ENCODE data around the gene GPC5.

The GPC5 gene

DNA sequence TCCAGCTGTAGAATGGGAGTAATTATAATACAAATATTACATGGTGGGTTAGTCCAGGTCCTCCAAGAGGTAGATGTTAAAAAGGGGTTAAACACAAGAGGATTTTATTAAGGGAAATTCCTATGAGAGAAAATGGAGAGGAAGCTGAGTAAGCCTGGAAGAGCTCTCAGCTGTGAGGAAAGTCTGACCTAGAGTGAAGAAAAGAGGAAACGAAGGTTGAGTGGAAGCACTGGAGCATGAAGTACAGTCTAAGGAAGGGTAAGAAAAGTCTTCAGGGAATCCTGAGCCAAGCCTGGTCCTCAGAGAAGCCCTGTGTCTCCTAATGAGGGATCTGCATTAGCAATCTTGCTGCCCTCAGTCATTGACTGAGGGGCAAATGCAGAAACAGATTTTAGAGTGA is 506.2 kb downstream of the GPC5 start:
- Histone ChIP-seq H3K4me2 (ENCODE audit: low read length, poor library complexity, severe bottlenecking) (no peak overlapping the region), H3K27ac (ENCODE audit: low read length, poor library complexity, severe bottlenecking) (peak overlapping the region; percentile 30), H3K27me3 (ENCODE audit: control insufficient read depth in 1 of 2, insufficient read depth in 1 of 2, low read length in 2 of 2) (no peaks in the 10 kb centered on the region), H3K9ac (ENCODE audit: low read length) (no peak overlapping the region), H3K79me1 (replicated peaks; ENCODE audit: low read length, poor library complexity, severe bottlenecking) (no peaks in the 10 kb centered on the region), H4K91ac (ENCODE audit: low read length) (no peak overlapping the region), H3K4me3 (ENCODE audit: insufficient read depth in 1 of 2, low read depth in 1 of 2, low read length in 2 of 2) (no peak overlapping the region), H2BK120ac (ENCODE audit: low read depth, low read length) (no peak overlapping the region), H3K4ac (ENCODE audit: low read depth in 1 of 2, low read length in 2 of 2) (no peak overlapping the region), H3K36me3 (ENCODE audit: control insufficient read depth in 1 of 2, insufficient read depth in 2 of 2, low read depth in 1 of 2, low read length in 2 of 2) (no peaks in the 10 kb centered on the region), H3K4me1 (ENCODE audit: control insufficient read depth, insufficient read depth, low read depth, low read length) (no peaks in the 10 kb centered on the region), H3K14ac (ENCODE audit: low read length in 2 of 2) (no peak overlapping the region), H2BK5ac (ENCODE audit: low read depth, low read length, poor library complexity, severe bottlenecking) (no peak overlapping the region), H3K23ac (ENCODE audit: low read length in 2 of 2) (no peak overlapping the region), H2BK15ac (ENCODE audit: low read depth, poor library complexity, severe bottlenecking) (no peak overlapping the region), H2AK5ac (ENCODE audit: low read length, severe bottlenecking) (no peak overlapping the region), H2BK12ac (ENCODE audit: low read length in 2 of 2) (no peak overlapping the region), H3K18ac (ENCODE audit: low read depth in 1 of 2, low read length in 2 of 2) (no peak overlapping the region), H2AFZ (ENCODE audit: low read depth, low read length) (no peak overlapping the region), H4K8ac (ENCODE audit: low read length) (no peak overlapping the region), H3K9me3 (ENCODE audit: control insufficient read depth, low read length) (no peaks in the 10 kb centered on the region)
- peak; percentile 41 for DNase-seq
- WGBS = 22% methylated on average over 1 of the region's 1 CpG

DNA sequence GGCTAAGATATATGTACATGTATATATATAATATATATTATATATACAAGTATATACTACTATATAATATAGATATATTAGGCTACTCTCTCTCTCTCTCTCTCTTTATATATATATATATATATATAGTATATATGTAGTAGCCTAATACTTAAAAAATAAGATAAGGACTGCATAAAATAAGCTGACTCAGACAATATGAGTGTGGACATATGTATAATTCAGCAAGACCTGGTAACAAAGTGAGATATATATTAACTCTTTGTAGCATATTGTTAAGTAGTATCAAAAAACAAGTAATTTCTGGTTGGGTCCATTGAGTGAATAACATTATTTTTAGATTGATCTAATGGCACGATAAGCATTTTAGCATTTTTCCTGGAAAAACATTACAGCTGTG is 509.0 kb downstream of the GPC5 start:
- no peak overlapping the region for H3K18ac ChIP-seq (ENCODE audit: low read depth in 1 of 2, low read length in 2 of 2)
- no peak overlapping the region for H2BK15ac ChIP-seq (ENCODE audit: low read depth, poor library complexity, severe bottlenecking)
- H3K14ac ChIP-seq (ENCODE audit: low read length in 2 of 2) = no peak overlapping the region
- WGBS = 100% methylated on average over 1 of the region's 1 CpG
- no peak overlapping the region for H3K9ac ChIP-seq (ENCODE audit: low read length)
- no peaks in the 10 kb centered on the region for H3K79me1 ChIP-seq (replicated peaks; ENCODE audit: low read length, poor library complexity, severe bottlenecking)
- H3K9me3 ChIP-seq (ENCODE audit: control insufficient read depth, low read length) = no peaks in the 10 kb centered on the region
- no peak for DNase-seq
- no peak overlapping the region for H3K4me3 ChIP-seq (ENCODE audit: insufficient read depth in 1 of 2, low read depth in 1 of 2, low read length in 2 of 2)
- H3K4ac ChIP-seq (ENCODE audit: low read depth in 1 of 2, low read length in 2 of 2) = no peak overlapping the region
- no peaks in the 10 kb centered on the region for H3K4me1 ChIP-seq (ENCODE audit: control insufficient read depth, insufficient read depth, low read depth, low read length)
- H3K23ac ChIP-seq (ENCODE audit: low read length in 2 of 2) = no peak overlapping the region
- no peak overlapping the region for H2BK5ac ChIP-seq (ENCODE audit: low read depth, low read length, poor library complexity, severe bottlenecking)
- H4K8ac ChIP-seq (ENCODE audit: low read length) = no peak overlapping the region
- H3K27me3 ChIP-seq (ENCODE audit: control insufficient read depth in 1 of 2, insufficient read depth in 1 of 2, low read length in 2 of 2) = no peaks in the 10 kb centered on the region
- H3K36me3 ChIP-seq (ENCODE audit: control insufficient read depth in 1 of 2, insufficient read depth in 2 of 2, low read depth in 1 of 2, low read length in 2 of 2) = no peaks in the 10 kb centered on the region
- H4K91ac ChIP-seq (ENCODE audit: low read length) = no peak overlapping the region
- no peak overlapping the region for H3K4me2 ChIP-seq (ENCODE audit: low read length, poor library complexity, severe bottlenecking)
- no peak overlapping the region for H3K27ac ChIP-seq (ENCODE audit: low read length, poor library complexity, severe bottlenecking)
- no peak overlapping the region for H2BK120ac ChIP-seq (ENCODE audit: low read depth, low read length)
- H2BK12ac ChIP-seq (ENCODE audit: low read length in 2 of 2) = no peak overlapping the region
- no peak overlapping the region for H2AFZ ChIP-seq (ENCODE audit: low read depth, low read length)
- no peak overlapping the region for H2AK5ac ChIP-seq (ENCODE audit: low read length, severe bottlenecking)

DNA sequence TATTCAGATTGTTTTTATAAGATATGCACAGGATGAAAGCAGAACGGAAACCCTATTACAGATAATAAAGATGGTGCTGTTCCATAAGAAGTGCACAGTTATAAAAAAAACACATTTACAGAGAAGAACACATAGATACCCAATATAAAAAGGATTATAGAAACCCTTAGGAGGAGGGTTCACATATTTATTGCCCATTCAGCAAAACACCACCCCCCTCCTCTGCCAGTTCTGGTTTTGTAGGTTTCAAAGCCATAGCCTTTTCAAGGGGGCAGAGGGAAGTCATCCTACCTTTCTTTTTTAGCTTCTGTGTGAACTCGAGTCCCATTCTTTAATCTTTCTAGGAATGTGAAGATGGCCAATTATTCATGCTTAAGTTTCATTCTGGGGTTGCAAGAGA is 511.2 kb downstream of the GPC5 start:
- H3K27me3 ChIP-seq (ENCODE audit: control insufficient read depth in 1 of 2, insufficient read depth in 1 of 2, low read length in 2 of 2) = no peaks in the 10 kb centered on the region
- no peak overlapping the region for H2BK120ac ChIP-seq (ENCODE audit: low read depth, low read length)
- H3K4me1 ChIP-seq (ENCODE audit: control insufficient read depth, insufficient read depth, low read depth, low read length) = no peaks in the 10 kb centered on the region
- H3K14ac ChIP-seq (ENCODE audit: low read length in 2 of 2) = no peak overlapping the region
- H2AFZ ChIP-seq (ENCODE audit: low read depth, low read length) = no peak overlapping the region
- DNase-seq = no peak
- no peak overlapping the region for H3K18ac ChIP-seq (ENCODE audit: low read depth in 1 of 2, low read length in 2 of 2)
- no peak overlapping the region for H4K91ac ChIP-seq (ENCODE audit: low read length)
- H3K4ac ChIP-seq (ENCODE audit: low read depth in 1 of 2, low read length in 2 of 2) = no peak overlapping the region
- H2BK5ac ChIP-seq (ENCODE audit: low read depth, low read length, poor library complexity, severe bottlenecking) = no peak overlapping the region
- H3K4me3 ChIP-seq (ENCODE audit: insufficient read depth in 1 of 2, low read depth in 1 of 2, low read length in 2 of 2) = no peak overlapping the region
- H2BK15ac ChIP-seq (ENCODE audit: low read depth, poor library complexity, severe bottlenecking) = no peak overlapping the region
- no peaks in the 10 kb centered on the region for H3K79me1 ChIP-seq (replicated peaks; ENCODE audit: low read length, poor library complexity, severe bottlenecking)
- no peak overlapping the region for H3K23ac ChIP-seq (ENCODE audit: low read length in 2 of 2)
- no peak overlapping the region for H2BK12ac ChIP-seq (ENCODE audit: low read length in 2 of 2)
- no peaks in the 10 kb centered on the region for H3K9me3 ChIP-seq (ENCODE audit: control insufficient read depth, low read length)
- no peak overlapping the region for H2AK5ac ChIP-seq (ENCODE audit: low read length, severe bottlenecking)
- H3K9ac ChIP-seq (ENCODE audit: low read length) = no peak overlapping the region
- no peak overlapping the region for H3K4me2 ChIP-seq (ENCODE audit: low read length, poor library complexity, severe bottlenecking)
- no peak overlapping the region for H3K27ac ChIP-seq (ENCODE audit: low read length, poor library complexity, severe bottlenecking)
- no peak overlapping the region for H4K8ac ChIP-seq (ENCODE audit: low read length)
- no CpG with 5 or more reads among the region's 2 CpGs for WGBS
- no peaks in the 10 kb centered on the region for H3K36me3 ChIP-seq (ENCODE audit: control insufficient read depth in 1 of 2, insufficient read depth in 2 of 2, low read depth in 1 of 2, low read length in 2 of 2)

DNA sequence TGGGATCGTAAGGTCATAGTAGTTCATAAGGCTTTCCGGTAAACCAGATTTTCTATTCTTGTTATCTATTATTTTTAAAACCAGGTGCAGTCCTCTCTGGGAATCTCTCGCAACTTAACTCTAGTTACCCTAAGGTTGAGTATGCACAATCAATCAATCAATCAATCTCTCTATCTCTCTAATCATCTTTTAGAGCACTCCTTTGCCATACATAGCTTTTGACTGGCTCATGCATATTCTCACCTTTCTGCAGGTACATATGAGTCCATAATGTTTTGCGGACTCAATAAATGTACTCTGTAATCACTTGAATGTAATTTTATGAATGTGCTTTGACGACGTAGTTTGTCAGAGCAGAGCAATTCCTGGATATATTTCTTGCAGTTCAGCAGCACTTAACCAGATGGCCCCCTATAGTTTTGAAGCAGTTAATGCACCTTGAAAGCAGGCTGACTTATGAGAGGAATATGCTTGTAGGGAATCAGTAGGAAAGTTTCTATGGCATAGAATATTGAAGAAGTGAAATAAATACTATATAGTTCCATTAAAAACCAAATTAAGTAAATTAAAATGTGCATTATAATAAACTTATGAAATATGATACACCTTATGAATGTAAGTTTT is 524.7 kb downstream of the GPC5 start:
- no peak overlapping the region for H3K23ac ChIP-seq (ENCODE audit: low read length in 2 of 2)
- DNase-seq = no peak
- H2BK120ac ChIP-seq (ENCODE audit: low read depth, low read length) = no peak overlapping the region
- H2AFZ ChIP-seq (ENCODE audit: low read depth, low read length) = no peak overlapping the region
- no peak overlapping the region for H2BK15ac ChIP-seq (ENCODE audit: low read depth, poor library complexity, severe bottlenecking)
- H3K4me3 ChIP-seq (ENCODE audit: insufficient read depth in 1 of 2, low read depth in 1 of 2, low read length in 2 of 2) = no peak overlapping the region
- no peaks in the 10 kb centered on the region for H3K79me1 ChIP-seq (replicated peaks; ENCODE audit: low read length, poor library complexity, severe bottlenecking)
- 94% methylated on average over 6 of the region's 6 CpGs for WGBS
- no peaks in the 10 kb centered on the region for H3K4me1 ChIP-seq (ENCODE audit: control insufficient read depth, insufficient read depth, low read depth, low read length)
- no peak overlapping the region for H4K8ac ChIP-seq (ENCODE audit: low read length)
- no peak overlapping the region for H3K27ac ChIP-seq (ENCODE audit: low read length, poor library complexity, severe bottlenecking)
- no peak overlapping the region for H3K4me2 ChIP-seq (ENCODE audit: low read length, poor library complexity, severe bottlenecking)
- H3K9me3 ChIP-seq (ENCODE audit: control insufficient read depth, low read length) = no peaks in the 10 kb centered on the region
- no peak overlapping the region for H2AK5ac ChIP-seq (ENCODE audit: low read length, severe bottlenecking)
- no peak overlapping the region for H2BK12ac ChIP-seq (ENCODE audit: low read length in 2 of 2)
- no peak overlapping the region for H3K14ac ChIP-seq (ENCODE audit: low read length in 2 of 2)
- H3K27me3 ChIP-seq (ENCODE audit: control insufficient read depth in 1 of 2, insufficient read depth in 1 of 2, low read length in 2 of 2) = no peaks in the 10 kb centered on the region
- no peak overlapping the region for H3K4ac ChIP-seq (ENCODE audit: low read depth in 1 of 2, low read length in 2 of 2)
- H3K18ac ChIP-seq (ENCODE audit: low read depth in 1 of 2, low read length in 2 of 2) = no peak overlapping the region
- H3K36me3 ChIP-seq (ENCODE audit: control insufficient read depth in 1 of 2, insufficient read depth in 2 of 2, low read depth in 1 of 2, low read length in 2 of 2) = no peaks in the 10 kb centered on the region
- no peak overlapping the region for H3K9ac ChIP-seq (ENCODE audit: low read length)
- no peak overlapping the region for H4K91ac ChIP-seq (ENCODE audit: low read length)
- no peak overlapping the region for H2BK5ac ChIP-seq (ENCODE audit: low read depth, low read length, poor library complexity, severe bottlenecking)
